Activated CD4-positive, alpha-beta T cell treated with anti-CD3 and anti-CD28 coated beads, Interleukin-2, amount 10 ng/mL, durations not matched to agents 7 days and 5 days (primary cell): ENCODE results near the gene HSD11B1L. TPM values are rescaled to one million over a fixed set of nuclear protein-coding genes. Genes with fewer than 3 reads are reported as not detected.
A peak's percentile ranks its signal among the peaks of the same experiment; 100 is the strongest.

Experiments
- CTCF ChIA-PET: fragments of 350-600 bp; sonication (Branson Sonifier 250); formaldehyde crosslinking; loops from one replicate; lab custom pipeline; 2021; ENCODE audit warnings: antibody characterized with exemption; lab: Charles Lee
- POLR2A ChIA-PET: fragments of 350-600 bp; sonication (Branson Sonifier 250); formaldehyde crosslinking; loops from one replicate; lab custom pipeline; 2021; ENCODE audit warnings: antibody characterized with exemption; lab: Charles Lee
- DNase-seq: peaks from one replicate; pipeline ENCODE4 v3.0.0-alpha.2; 2020
- H3K27ac Mint-ChIP-seq: one replicate; pipeline ENCODE4 v1.8.0; 2021; ENCODE audit warnings: mild to moderate bottlenecking, moderate library complexity, mixed read lengths
- H3K27me3 Mint-ChIP-seq: one replicate; pipeline ENCODE4 v1.8.0; 2021; ENCODE audit warnings: mixed read lengths
- H3K36me3 Mint-ChIP-seq: one replicate; pipeline ENCODE4 v1.8.0; 2021; ENCODE audit warnings: low read depth, mixed read lengths
- H3K4me1 Mint-ChIP-seq: one replicate; pipeline ENCODE4 v1.8.0; 2021; ENCODE audit warnings: mixed read lengths
- H3K4me3 Mint-ChIP-seq: one replicate; pipeline ENCODE4 v1.8.0; 2021; ENCODE audit warnings: mild to moderate bottlenecking, moderate library complexity, mixed read lengths
- H3K9me3 Mint-ChIP-seq: one replicate; pipeline ENCODE4 v1.8.0; 2021; ENCODE audit warnings: mixed read lengths
- total RNA-seq, 2 experiments: library from RNA; stranded (reverse); gene quantifications; one replicate each; pipeline ENCODE4 v1.2.3, GENCODE V29; 2021

HSD11B1L gene
- total RNA-seq, 2 experiments from 2014 or later, result 2.0 TPM

- POLR2A ChIA-PET, result no interaction called here
Measured at GRCh38 chr19:5671600-5671999, 9.2 kb upstream of the HSD11B1L start.

DNA sequence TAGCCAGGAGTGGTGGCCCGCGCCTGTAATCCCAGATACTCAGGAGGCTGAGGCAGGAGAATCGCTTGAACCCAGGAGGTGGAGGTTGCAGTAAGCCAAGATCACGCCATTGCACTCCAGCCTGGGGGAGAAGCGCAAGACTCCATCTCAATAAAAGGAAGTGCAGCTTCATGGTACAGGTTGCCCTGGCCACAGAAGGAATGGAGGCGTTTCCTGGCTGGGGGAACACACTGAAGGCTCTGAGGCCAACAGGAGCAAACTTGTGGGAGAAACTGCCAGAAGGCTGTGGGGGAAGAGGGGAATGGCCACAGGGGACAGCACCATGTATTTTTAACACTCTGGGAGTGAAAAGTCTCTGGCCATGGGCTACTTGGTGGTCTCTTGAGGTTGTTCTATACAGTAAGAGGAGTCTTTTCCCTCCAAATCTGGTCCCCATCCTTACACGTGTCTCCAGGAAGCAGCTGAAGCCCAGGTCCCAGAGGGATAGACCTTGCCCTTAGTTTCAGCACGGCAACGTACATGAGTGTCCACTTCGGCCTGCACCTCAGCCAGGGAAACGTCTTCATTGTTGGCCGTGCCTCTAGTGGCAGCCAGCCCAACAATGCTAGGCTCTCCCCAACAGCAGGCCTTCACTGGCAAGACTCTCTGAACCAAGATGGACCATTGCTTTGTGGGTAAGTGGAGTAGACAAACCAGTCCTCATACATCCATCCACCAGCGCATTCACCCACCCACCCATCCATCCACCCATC, 7.9 kb upstream of the HSD11B1L start:
- no peaks in the 10 kb centered on the region for H3K9me3 Mint-ChIP-seq

More at GRCh38 chr19:5671600-5671999, 9.2 kb upstream of the HSD11B1L start:
- Mint-ChIP-seq H3K27ac (no peak overlapping the region), H3K4me1 (no peaks in the 10 kb centered on the region), H3K36me3 (peaks cover 31% of the 10 kb centered on the region), H3K4me3 (no peak overlapping the region), H3K9me3 (no peaks in the 10 kb centered on the region), H3K27me3 (no peaks in the 10 kb centered on the region)
- CTCF ChIA-PET, result interaction anchor here (1.4 kb wide), 2 partner anchors 16 to 20 kb away, joined by 4 to 5 read pairs; no protein-coding TSS in a partner anchor
- no peak for DNase-seq

GRCh38 chr19:5673752-5674151, 7.1 kb upstream of the HSD11B1L start:
- Mint-ChIP-seq H3K4me1 (no peaks in the 10 kb centered on the region), H3K9me3 (no peaks in the 10 kb centered on the region), H3K36me3 (peaks cover 19% of the 10 kb centered on the region), H3K27me3 (no peaks in the 10 kb centered on the region), H3K4me3 (no peak overlapping the region), H3K27ac (no peak overlapping the region)
- ChIA-PET CTCF (no interaction called here), POLR2A (no interaction called here)
- no peak for DNase-seq

More for the DNA sequence above, 7.9 kb upstream of the HSD11B1L start:
- POLR2A ChIA-PET, result no interaction called here
- no peak overlapping the region for H3K27ac Mint-ChIP-seq
- H3K4me1 Mint-ChIP-seq, result no peaks in the 10 kb centered on the region
- CTCF ChIA-PET, result no interaction called here
- H3K27me3 Mint-ChIP-seq, result no peaks in the 10 kb centered on the region
- DNase-seq, result no peak
- peaks cover 20% of the 10 kb centered on the region for H3K36me3 Mint-ChIP-seq
- H3K4me3 Mint-ChIP-seq, result no peak overlapping the region

GRCh38 chr19:5674714-5675113, 6.1 kb upstream of the HSD11B1L start:
- H3K27me3 Mint-ChIP-seq, result no peaks in the 10 kb centered on the region
- H3K4me3 Mint-ChIP-seq, result no peak overlapping the region
- H3K27ac Mint-ChIP-seq, result no peak overlapping the region
- no peaks in the 10 kb centered on the region for H3K9me3 Mint-ChIP-seq
- ChIA-PET POLR2A (no interaction called here), CTCF (interaction anchor here (1.6 to 2.3 kb wide), 2 partner anchors 12 to 15 kb away, joined by 6 to 10 read pairs; partner anchors contain the start of gene RPL36)
- DNase-seq, result no peak
- H3K36me3 Mint-ChIP-seq, result peaks cover 13% of the 10 kb centered on the region
- peaks cover 4% of the 10 kb centered on the region for H3K4me1 Mint-ChIP-seq

DNA sequence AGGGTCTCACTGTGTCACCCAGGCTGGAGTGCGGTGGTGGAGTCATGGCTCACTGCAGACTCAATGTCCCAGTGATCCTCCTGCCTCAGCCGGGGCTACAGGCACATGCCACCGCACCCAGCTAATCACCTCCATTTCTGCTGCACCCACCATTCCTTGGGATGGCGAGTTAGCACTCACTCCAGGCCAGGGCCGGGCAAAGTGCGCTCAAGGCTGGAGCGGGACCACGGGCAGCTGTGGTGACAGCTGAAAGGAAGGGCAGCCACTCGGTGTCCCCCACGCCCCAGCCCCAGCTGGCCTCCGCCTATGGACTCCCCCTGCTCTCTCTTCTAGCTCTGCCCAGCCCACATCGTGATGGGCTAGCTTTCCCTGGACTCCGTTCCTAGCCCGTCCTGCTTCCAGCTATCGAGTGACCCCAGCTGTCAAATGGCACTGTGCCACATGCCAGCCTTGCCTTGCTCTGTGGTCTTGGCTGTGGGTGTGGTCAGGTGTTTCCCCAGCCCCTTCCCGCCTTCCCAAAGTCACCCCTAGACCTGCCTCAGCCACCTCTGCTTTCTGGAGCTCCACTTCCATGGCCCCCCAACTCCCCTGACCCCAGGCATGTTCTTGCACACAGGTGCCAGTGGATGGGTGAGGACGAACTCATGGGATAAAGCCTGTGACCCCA, 4.6 kb upstream of the HSD11B1L start:
- Mint-ChIP-seq H3K9me3 (no peaks in the 10 kb centered on the region), H3K27me3 (no peaks in the 10 kb centered on the region), H3K4me3 (no peak overlapping the region), H3K36me3 (peaks cover 13% of the 10 kb centered on the region), H3K27ac (no peak overlapping the region), H3K4me1 (peaks cover 8% of the 10 kb centered on the region)
- ChIA-PET CTCF (interaction anchor here (0.9 to 2.3 kb wide), 4 partner anchors 11 to 14 kb away, joined by 3 to 10 read pairs (median 7); partner anchors contain the start of gene RPL36), POLR2A (no interaction called here)
- DNase-seq, result no peak

DNA sequence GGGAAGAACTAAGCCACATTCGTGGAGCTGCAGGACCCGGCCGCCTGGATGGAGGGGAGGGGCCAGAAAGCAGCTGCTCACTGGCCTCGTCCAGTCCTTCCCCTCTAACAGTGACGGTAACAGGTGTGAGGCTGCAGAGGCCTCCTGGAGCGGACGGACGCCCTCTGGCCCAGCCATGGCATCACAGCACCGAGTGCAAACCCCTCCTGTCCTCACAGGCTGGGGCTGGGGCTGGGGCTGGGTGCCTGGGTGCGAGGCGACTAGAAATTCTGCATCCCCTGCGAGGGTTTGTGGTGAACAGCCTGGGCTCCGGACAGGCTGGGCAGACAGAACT, 4.1 kb upstream of the HSD11B1L start:
- ChIA-PET CTCF (interaction anchor here (0.9 to 2.3 kb wide), 3 partner anchors 10 to 13 kb away, joined by 3 to 10 read pairs (median 8); partner anchors contain the start of gene RPL36), POLR2A (no interaction called here)
- Mint-ChIP-seq H3K27me3 (no peaks in the 10 kb centered on the region), H3K9me3 (no peaks in the 10 kb centered on the region), H3K36me3 (peaks cover 12% of the 10 kb centered on the region), H3K27ac (no peak overlapping the region), H3K4me3 (no peak overlapping the region), H3K4me1 (peaks cover 13% of the 10 kb centered on the region)
- DNase-seq, result no peak

DNA sequence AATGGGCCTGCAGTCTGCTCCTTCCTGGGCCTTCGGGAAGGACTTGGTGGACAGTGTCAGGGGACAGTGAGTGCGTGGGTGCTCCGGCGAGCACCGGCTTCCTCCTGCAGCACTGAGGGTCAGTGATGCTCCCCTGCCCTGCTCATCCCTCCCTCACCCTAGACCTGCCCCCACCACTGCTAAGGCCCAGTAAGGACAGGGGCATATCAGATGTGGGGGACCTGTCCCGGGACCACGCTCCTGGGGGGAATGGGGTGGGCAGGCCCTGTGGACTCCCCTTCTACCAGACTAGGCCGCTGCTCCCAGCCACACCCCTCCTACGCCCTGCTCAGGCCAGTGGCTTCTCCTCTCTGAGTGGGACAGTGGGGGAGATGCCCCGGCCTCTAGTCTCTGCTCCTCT, 3.7 kb upstream of the HSD11B1L start:
- Mint-ChIP-seq H3K9me3 (no peaks in the 10 kb centered on the region), H3K36me3 (peaks cover 11% of the 10 kb centered on the region), H3K4me1 (peaks cover 17% of the 10 kb centered on the region), H3K4me3 (no peak overlapping the region), H3K27ac (no peak overlapping the region), H3K27me3 (no peaks in the 10 kb centered on the region)
- ChIA-PET CTCF (interaction anchor here (0.9 to 2.3 kb wide), 5 partner anchors 8 to 13 kb away, joined by 3 to 10 read pairs (median 3); partner anchors contain the start of gene RPL36), POLR2A (no interaction called here)
- DNase-seq, result no peak

GRCh38 chr19:5677580-5677979, 3.2 kb upstream of the HSD11B1L start:
- Mint-ChIP-seq H3K4me3 (no peak overlapping the region), H3K27ac (no peak overlapping the region), H3K36me3 (peaks cover 11% of the 10 kb centered on the region), H3K9me3 (no peaks in the 10 kb centered on the region), H3K27me3 (no peaks in the 10 kb centered on the region), H3K4me1 (peaks cover 19% of the 10 kb centered on the region)
- ChIA-PET CTCF (interaction anchor here (0.9 to 1.4 kb wide), 3 partner anchors 9 to 12 kb away, joined by 3 read pairs; partner anchors contain the start of gene RPL36), POLR2A (no interaction called here)
- DNase-seq, result no peak

GRCh38 chr19:5678071-5678718, 2.6 kb upstream of the HSD11B1L start:
- Mint-ChIP-seq H3K27ac (no peak overlapping the region), H3K36me3 (peaks cover 6% of the 10 kb centered on the region), H3K4me1 (peaks cover 19% of the 10 kb centered on the region), H3K4me3 (no peak overlapping the region), H3K9me3 (no peaks in the 10 kb centered on the region), H3K27me3 (no peaks in the 10 kb centered on the region)
- CTCF ChIA-PET, result interaction anchor here (0.9 to 1.4 kb wide), 2 partner anchors 9 kb away, joined by 3 read pairs; no protein-coding TSS in a partner anchor
- POLR2A ChIA-PET, result no interaction called here
- no peak for DNase-seq

GRCh38 chr19:5679289-5680083, 1.3 kb upstream of the HSD11B1L start:
- H3K27ac Mint-ChIP-seq, result peak overlapping the region; percentile 91
- ChIA-PET CTCF (interaction anchor here (0.7 kb wide), 1 partner anchor 10 kb away, joined by 3 read pairs; the partner anchor contains the start of gene RPL36), POLR2A (no interaction called here)
- peak overlapping the region; percentile 95 for H3K4me3 Mint-ChIP-seq
- no peaks in the 10 kb centered on the region for H3K27me3 Mint-ChIP-seq
- no peak for DNase-seq
- H3K4me1 Mint-ChIP-seq, result peaks cover 21% of the 10 kb centered on the region
- peaks cover 2% of the 10 kb centered on the region for H3K36me3 Mint-ChIP-seq
- no peaks in the 10 kb centered on the region for H3K9me3 Mint-ChIP-seq

DNA sequence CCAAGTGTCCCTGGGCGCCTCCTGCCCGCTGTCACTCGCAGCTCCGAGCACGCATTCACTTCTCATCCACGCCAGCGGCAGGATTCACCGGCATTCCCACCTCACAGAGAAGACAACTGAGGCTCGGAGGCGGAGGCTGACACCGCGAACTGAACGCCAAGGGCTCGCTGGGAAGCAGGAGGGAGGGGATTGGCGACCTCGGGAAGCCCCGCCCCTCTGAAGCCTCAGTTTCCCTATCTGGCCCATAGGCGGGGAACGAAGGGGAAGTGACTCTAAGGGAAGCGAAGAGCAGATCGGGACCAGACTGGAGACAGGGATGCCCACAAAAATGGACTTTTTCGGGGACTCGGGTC, 767 bp upstream of the HSD11B1L start:
- peaks cover 2% of the 10 kb centered on the region for H3K36me3 Mint-ChIP-seq
- H3K27ac Mint-ChIP-seq, result peak overlapping the region; percentile 91
- ChIA-PET POLR2A (no interaction called here), CTCF (no interaction called here)
- peaks cover 21% of the 10 kb centered on the region for H3K4me1 Mint-ChIP-seq
- H3K9me3 Mint-ChIP-seq, result no peaks in the 10 kb centered on the region
- no peaks in the 10 kb centered on the region for H3K27me3 Mint-ChIP-seq
- peak overlapping the region; percentile 95 for H3K4me3 Mint-ChIP-seq
- DNase-seq, result no peak
